ENCODE results near the gene SCIN.

- no peak for TF ChIP-seq GATA3 (IDR thresholded peaks at IDR 0.05; ENCODE audit: low read depth, low read length)
- no peak for TF ChIP-seq GATA2 (IDR thresholded peaks at IDR 0.05; ENCODE audit: low read depth, low read length)
Measured at GRCh38 chr7:12569673-12570072, 847 bp upstream of the SCIN start.

All from SH-SY5Y (cell line).